GM18526 (cell line): ENCODE measurements around the gene ACOT6.

Experiments
- POLR2A ChIP-seq: IDR thresholded peaks from 3 replicates; pipeline ENCODE4 v1.6.1; 2011; ENCODE audit not compliant: insufficient read length; ENCODE audit errors: extremely low read depth

The ACOT6 gene

DNA sequence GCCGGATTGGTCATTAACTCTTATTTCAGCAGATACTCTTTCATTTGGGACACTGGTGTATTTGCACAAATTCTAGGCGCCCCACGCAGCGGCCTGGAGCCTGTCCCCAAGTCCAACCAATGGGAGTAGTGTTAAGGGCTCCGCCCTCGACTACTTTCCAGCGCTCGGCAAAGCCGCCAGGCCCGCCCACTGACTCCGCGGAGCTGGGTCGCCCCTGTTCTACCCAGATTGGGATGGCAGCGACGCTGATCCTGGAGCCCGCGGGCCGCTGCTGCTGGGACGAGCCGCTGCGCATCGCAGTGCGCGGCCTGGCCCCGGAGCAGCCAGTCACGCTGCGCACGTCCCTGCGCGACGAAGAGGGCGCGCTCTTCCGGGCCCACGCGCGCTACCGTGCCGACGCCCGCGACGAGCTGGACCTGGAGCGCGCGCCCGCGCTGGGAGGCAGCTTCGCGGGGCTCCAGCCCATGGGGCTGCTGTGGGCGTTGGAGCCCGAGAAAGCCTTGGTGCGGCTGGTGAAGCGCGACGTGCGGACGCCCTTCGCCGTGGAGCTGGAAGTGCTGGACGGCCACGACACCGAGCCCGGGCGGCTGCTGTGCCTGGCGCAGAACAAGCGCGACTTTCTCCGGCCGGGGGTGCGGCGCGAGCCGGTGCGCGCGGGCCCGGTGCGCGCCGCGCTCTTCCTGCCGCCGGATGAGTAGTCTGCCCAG, at the start of gene ACOT6:
ACOT6 (plus strand) TSS at position 179 of the 707 bp plus-strand sequence; CDS start at position 234, 55 bp downstream.
- no peak for TF ChIP-seq POLR2A

DNA sequence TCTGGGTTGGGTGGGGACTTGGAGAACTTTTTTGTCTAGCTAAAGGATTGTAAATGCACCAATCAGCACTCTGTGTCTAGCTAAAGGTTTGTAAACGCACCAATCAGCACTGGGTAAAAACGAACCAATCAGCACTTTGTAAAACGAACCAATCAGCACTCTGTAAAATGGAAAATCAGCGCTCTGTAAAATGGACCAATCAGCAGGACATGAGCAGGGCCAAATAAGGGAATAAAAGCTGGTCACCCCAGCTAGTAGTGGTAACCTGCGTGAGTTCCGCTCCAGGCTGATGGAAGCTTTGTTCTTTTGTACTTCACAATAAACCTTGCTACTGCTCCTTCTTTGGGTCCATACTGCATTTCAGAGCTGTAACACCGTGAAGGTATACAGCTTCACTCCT, 45.0 kb upstream of the ACOT6 start:
- TF ChIP-seq POLR2A = no peak

- no peak for TF ChIP-seq POLR2A
These were observed 44.1 kb upstream of the ACOT6 start for GRCh38 chr14:73567951-73568885.

- peak; percentile 43 for TF ChIP-seq POLR2A
These were observed 42.9 kb upstream of the ACOT6 start, which contains the start of gene ACOT2 for GRCh38 chr14:73569185-73569958. Gene ACOT2 (plus strand): TSS chr14:73569213. CDS start chr14:73569241, 28 bp downstream.

GRCh38 chr14:73576391-73576790, 35.9 kb upstream of the ACOT6 start:
- TF ChIP-seq POLR2A = no peak

- TF ChIP-seq POLR2A = no peak
These were observed 23.6 kb upstream of the ACOT6 start for GRCh38 chr14:73588695-73589094.

DNA sequence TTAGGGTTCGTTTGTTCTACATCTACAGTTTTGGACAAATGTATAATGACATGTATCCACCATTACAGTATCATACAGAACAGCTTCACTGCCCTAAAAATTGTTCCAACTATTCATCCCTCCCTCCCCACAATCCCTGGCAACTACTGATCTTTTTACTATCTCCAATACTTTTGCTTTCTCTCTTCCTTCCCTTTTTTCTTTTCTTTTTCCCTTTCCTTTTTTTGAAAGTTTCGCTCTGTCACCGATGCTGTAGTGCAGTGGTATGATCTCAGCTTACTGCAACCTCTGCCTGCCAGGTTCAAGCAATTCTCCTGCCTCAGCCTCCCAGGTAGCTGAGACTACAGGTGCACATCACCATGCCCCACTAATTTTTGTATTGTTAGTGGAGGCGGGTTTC, 23.2 kb upstream of the ACOT6 start:
- no peak for TF ChIP-seq POLR2A

GRCh38 chr14:73591690-73592449, 20.4 kb upstream of the ACOT6 start, which contains the start of gene ACOT4:
Gene ACOT4 (plus strand): TSS chr14:73591873. CDS start chr14:73591960, 87 bp downstream.
- peak; percentile 58 for TF ChIP-seq POLR2A

GRCh38 chr14:73594491-73594890, 17.8 kb upstream of the ACOT6 start:
- TF ChIP-seq POLR2A = no peak

DNA sequence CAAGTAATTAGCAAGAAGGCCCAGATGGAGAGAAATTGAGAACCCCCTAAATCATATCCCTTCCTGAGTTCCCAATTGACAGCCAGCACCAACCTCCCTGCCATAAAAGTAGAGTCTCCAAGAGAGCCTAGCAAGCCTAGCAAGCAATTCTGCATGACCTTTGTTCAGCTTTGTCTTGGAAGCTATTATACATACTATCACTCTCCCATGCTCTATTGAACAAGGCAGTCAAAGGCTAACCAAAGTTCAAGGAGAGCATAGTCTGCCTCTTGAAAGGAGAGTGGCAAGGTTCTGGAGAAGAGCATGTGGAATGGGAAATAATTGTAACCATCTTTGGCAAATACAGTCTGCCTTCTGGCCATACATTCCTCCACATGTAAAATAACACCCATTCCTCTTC, 12.8 kb upstream of the ACOT6 start:
- TF ChIP-seq POLR2A = no peak

- TF ChIP-seq POLR2A = no peak
These were observed 9.3 kb upstream of the ACOT6 start for GRCh38 chr14:73602994-73603393.

GRCh38 chr14:73606271-73606670, 6.0 kb upstream of the ACOT6 start:
- no peak for TF ChIP-seq POLR2A

- no peak for TF ChIP-seq POLR2A
These were observed 5.1 kb upstream of the ACOT6 start for GRCh38 chr14:73607241-73607640.

- no peak for TF ChIP-seq POLR2A
These were observed 1.6 kb upstream of the ACOT6 start for GRCh38 chr14:73610687-73611086.

- TF ChIP-seq POLR2A = no peak
These were observed 698 bp downstream of the ACOT6 start for GRCh38 chr14:73613046-73613383.
